DOHH2 (cell line): ENCODE results near the gene HHATL.

Experiments
- H3F3A ChIP-seq: fragments of 200-600 bp; sonication (generic), shearing (Covaris generic); 2 replicates; pipeline ENCODE4 v1.6.0; 2016; ENCODE audit warnings: antibody characterized with exemption, mild to moderate bottlenecking; ENCODE audit not compliant: control insufficient read depth, insufficient read depth
- H3K27ac ChIP-seq: fragments of 200-600 bp; sonication (generic); 2 replicates; pipeline ENCODE4 v1.5.1; 2014; ENCODE audit warnings: low read depth, mild to moderate bottlenecking, low read length, moderate library complexity
- H3K27me3 ChIP-seq: fragments of 200-600 bp; sonication (generic); 2 replicates; pipeline ENCODE4 v1.6.1; 2014; ENCODE audit warnings: mild to moderate bottlenecking, low read length, mixed read lengths; ENCODE audit not compliant: control insufficient read depth
- H3K36me3 ChIP-seq: fragments of 200-600 bp; sonication (generic); 2 replicates; pipeline ENCODE4 v1.6.1; 2014; ENCODE audit warnings: mild to moderate bottlenecking, low read length, moderate library complexity, mixed read lengths; ENCODE audit not compliant: control insufficient read depth
- H3K4me1 ChIP-seq: fragments of 200-600 bp; sonication (generic); 2 replicates; pipeline ENCODE4 v1.6.1; 2014; ENCODE audit warnings: mild to moderate bottlenecking, low read length, mixed read lengths; ENCODE audit not compliant: control insufficient read depth
- H3K4me2 ChIP-seq: fragments of 200-600 bp; sonication (generic); 2 replicates; pipeline ENCODE4 v1.6.0; 2014; ENCODE audit warnings: mild to moderate bottlenecking, low read length, moderate library complexity
- H3K4me3 ChIP-seq: fragments of 200-600 bp; sonication (generic); 2 replicates; pipeline ENCODE4 v1.5.1; 2014; ENCODE audit warnings: mild to moderate bottlenecking, low read length, mixed read lengths
- H3K79me2 ChIP-seq: fragments of 200-600 bp; sonication (generic); 2 replicates; pipeline ENCODE4 v1.6.1; 2014; ENCODE audit warnings: mild to moderate bottlenecking, low read length, mixed read lengths; ENCODE audit not compliant: control insufficient read depth
- H3K9me2 ChIP-seq: fragments of 200-600 bp; sonication (generic); replicated peaks from 2 replicates; pipeline ENCODE4 v1.6.1; 2014; ENCODE audit warnings: mild to moderate bottlenecking, low read length, mixed read lengths; ENCODE audit not compliant: control insufficient read depth
- H3K9me3 ChIP-seq: fragments of 200-600 bp; sonication (generic); 2 replicates; pipeline ENCODE4 v1.6.1; 2014; ENCODE audit warnings: antibody characterized with exemption, low read length, mixed read lengths; ENCODE audit not compliant: control insufficient read depth, insufficient read depth
- H4K20me1 ChIP-seq: fragments of 200-600 bp; sonication (generic); 2 replicates; pipeline ENCODE4 v1.6.0; 2014; ENCODE audit warnings: low read depth, mild to moderate bottlenecking, antibody characterized with exemption, low read length, moderate library complexity; ENCODE audit not compliant: control insufficient read depth, insufficient read depth
- EZH2phosphoT487 ChIP-seq: fragments of 200-600 bp; sonication (generic); IDR thresholded peaks from 2 replicates; pipeline ENCODE4 v1.6.1; 2017; ENCODE audit warnings: borderline replicate concordance, mild to moderate bottlenecking, antibody characterized with exemption, low read length, moderate library complexity, mixed read lengths
- TF ChIP-seq, protein P1 (sequence below): fragments of 200-600 bp; sonication (generic); IDR thresholded peaks from one replicate; pipeline ENCODE4 v1.5.1; 2014; ENCODE audit warnings: antibody characterized with exemption, mild to moderate bottlenecking, low read depth, low read length; ENCODE audit not compliant: poor library complexity, severe bottlenecking

HHATL gene

DNA sequence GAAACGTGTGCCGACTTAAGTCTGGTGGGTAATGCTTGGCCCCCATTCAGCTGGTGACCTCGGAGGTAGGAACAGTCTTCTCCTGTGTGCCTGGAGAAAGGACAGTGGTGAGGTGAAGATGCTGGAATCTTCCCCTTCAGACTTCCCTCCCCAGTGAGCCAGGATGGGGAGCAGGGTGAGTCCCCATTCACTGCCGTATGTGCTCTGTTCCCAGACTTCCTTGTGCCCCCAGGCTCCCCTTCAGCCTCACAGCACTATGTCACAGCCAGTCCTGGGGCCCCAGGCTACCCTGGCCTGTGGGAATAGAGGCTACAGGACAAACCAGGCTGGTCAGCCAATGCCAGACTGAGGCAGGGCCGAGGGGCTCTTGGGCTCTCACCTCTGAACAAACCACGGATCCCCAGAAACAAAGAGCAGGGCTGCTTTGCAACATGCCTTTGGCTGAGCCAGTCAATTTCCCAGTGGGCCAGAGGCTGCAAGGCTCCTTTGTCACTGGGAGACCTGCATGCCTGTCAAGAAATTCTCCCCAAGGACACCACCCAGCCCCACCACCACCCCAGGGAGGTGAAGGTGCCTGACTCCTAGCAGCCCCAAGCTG, 31.8 kb upstream of the HHATL start:
- no peaks in the 10 kb centered on the region for H3K36me3 ChIP-seq
- no peaks in the 10 kb centered on the region for H4K20me1 ChIP-seq
- H3K27me3 ChIP-seq: no peaks in the 10 kb centered on the region
- no peak overlapping the region for H3K4me3 ChIP-seq
- no peak overlapping the region for H3K4me2 ChIP-seq
- TF ChIP-seq, protein P1, sequence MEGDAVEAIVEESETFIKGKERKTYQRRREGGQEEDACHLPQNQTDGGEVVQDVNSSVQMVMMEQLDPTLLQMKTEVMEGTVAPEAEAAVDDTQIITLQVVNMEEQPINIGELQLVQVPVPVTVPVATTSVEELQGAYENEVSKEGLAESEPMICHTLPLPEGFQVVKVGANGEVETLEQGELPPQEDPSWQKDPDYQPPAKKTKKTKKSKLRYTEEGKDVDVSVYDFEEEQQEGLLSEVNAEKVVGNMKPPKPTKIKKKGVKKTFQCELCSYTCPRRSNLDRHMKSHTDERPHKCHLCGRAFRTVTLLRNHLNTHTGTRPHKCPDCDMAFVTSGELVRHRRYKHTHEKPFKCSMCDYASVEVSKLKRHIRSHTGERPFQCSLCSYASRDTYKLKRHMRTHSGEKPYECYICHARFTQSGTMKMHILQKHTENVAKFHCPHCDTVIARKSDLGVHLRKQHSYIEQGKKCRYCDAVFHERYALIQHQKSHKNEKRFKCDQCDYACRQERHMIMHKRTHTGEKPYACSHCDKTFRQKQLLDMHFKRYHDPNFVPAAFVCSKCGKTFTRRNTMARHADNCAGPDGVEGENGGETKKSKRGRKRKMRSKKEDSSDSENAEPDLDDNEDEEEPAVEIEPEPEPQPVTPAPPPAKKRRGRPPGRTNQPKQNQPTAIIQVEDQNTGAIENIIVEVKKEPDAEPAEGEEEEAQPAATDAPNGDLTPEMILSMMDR: no peak
- no peaks in the 10 kb centered on the region for H3K9me3 ChIP-seq
- no peaks in the 10 kb centered on the region for H3K9me2 ChIP-seq
- no peaks in the 10 kb centered on the region for H3K79me2 ChIP-seq
- H3K4me1 ChIP-seq: no peaks in the 10 kb centered on the region
- H3F3A ChIP-seq: no peaks in the 10 kb centered on the region
- no peak overlapping the region for H3K27ac ChIP-seq

DNA sequence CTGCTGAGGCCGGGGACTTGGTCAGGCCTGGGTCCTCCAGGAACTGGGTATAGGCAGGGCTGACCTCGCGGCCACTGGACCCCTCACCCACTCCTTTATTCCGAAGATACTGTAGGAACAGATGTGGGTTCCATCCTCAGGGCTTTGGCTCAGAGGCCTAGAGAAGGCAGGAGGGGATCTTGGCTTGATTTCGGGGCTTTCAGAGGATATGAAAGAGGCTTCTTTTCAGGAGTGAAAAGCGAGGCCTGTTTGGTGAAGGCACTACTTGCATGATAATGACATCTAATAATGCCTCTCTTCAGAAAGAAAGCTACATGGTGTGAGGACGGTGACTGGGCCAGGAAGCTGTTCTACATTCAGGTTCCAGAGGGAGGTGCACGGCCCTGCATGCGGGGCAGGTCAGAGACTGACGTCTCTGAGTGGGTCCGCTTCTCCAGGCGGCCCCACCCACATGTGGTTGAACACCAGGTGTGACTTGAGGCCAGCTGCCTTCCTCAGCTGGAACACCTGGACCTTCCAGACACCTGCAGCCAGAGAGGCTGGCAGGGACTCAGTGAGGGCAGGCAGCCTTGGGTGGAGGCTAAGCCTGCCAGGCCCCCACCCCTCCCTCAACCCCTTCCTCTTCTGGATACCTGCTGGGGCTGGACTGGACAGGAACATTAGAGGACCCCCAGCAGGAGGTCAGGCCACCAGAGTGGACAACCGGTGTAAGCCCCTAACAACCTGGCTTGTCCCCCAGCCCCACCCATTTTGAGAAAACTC, 31.1 kb upstream of the HHATL start:
- Histone ChIP-seq H3F3A (no peaks in the 10 kb centered on the region), H3K9me3 (no peaks in the 10 kb centered on the region), H3K4me1 (no peaks in the 10 kb centered on the region), H3K27me3 (no peaks in the 10 kb centered on the region), H3K4me3 (no peak overlapping the region), H3K36me3 (no peaks in the 10 kb centered on the region), H3K4me2 (no peak overlapping the region), H4K20me1 (no peaks in the 10 kb centered on the region), H3K79me2 (no peaks in the 10 kb centered on the region), H3K9me2 (no peaks in the 10 kb centered on the region), H3K27ac (no peak overlapping the region)
- no peak for TF ChIP-seq EZH2phosphoT487
- TF ChIP-seq, protein P1: no peak

DNA sequence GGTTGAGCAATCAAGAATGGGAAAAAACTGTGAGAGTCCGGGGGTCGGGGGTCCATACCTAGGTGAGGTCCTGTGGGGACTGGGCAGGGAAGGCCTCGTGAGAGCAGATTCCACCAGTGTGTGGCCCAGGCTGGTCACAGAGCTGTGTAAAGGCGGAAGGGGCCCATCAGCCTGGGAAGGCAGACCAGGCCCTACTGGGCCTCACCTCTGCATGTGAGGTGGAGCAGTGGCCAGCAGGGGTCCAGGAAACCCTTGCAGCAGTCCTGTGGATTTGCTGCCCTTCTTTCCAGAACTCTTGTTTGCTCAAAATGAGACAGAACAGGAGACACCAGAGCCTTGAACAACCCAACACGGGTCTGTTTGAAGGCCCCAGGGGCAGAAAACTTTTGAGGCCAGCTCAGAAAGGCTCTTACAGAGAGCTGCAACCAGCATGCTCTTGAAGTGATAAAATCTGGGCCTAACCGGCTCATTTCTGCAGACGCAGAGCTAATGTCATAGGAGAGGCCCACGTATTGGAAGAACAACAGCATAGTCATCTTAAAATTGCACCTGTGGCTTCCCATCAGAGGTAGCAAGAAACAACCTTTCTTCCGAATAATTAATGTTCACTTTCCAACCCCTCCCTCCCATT, 30.3 kb upstream of the HHATL start:
- no peaks in the 10 kb centered on the region for H3F3A ChIP-seq
- H3K9me3 ChIP-seq: no peaks in the 10 kb centered on the region
- no peak overlapping the region for H3K4me3 ChIP-seq
- H3K27me3 ChIP-seq: no peaks in the 10 kb centered on the region
- TF ChIP-seq EZH2phosphoT487: no peak
- TF ChIP-seq, protein P1: no peak
- H3K4me2 ChIP-seq: no peak overlapping the region
- H4K20me1 ChIP-seq: no peaks in the 10 kb centered on the region
- no peaks in the 10 kb centered on the region for H3K4me1 ChIP-seq
- no peaks in the 10 kb centered on the region for H3K36me3 ChIP-seq
- no peaks in the 10 kb centered on the region for H3K79me2 ChIP-seq
- no peak overlapping the region for H3K27ac ChIP-seq
- no peaks in the 10 kb centered on the region for H3K9me2 ChIP-seq
